Muscle layer of duodenum (tissue), 2 donors: ENCODE data around the gene THAP7.

ENCODE experiments used
- H3K27ac ChIP-seq: one replicate; pipeline ENCODE4 v1.7.0; 2013; ENCODE audit warnings: mild to moderate bottlenecking, low read length
- H3K27me3 ChIP-seq: one replicate; pipeline ENCODE4 v1.7.0; 2013; ENCODE audit warnings: low read depth, mild to moderate bottlenecking, control low read depth, low read length
- H3K36me3 ChIP-seq, 2 donors: one replicate each; pipeline ENCODE4 v1.7.0; 2013; ENCODE audit warnings: low read length in 2 of 2, control low read depth in 1 of 2, mild to moderate bottlenecking in 1 of 2; ENCODE audit not compliant: insufficient read depth in 2 of 2, control insufficient read depth in 1 of 2
- H3K4me1 ChIP-seq, 2 donors: one replicate each; pipeline ENCODE4 v1.7.0; 2013; ENCODE audit warnings: low read length in 2 of 2, mild to moderate bottlenecking in 2 of 2, control low read depth in 1 of 2, moderate library complexity in 1 of 2; ENCODE audit not compliant: insufficient read depth in 2 of 2, control insufficient read depth in 1 of 2
- H3K4me3 ChIP-seq, 2 donors: one replicate each; pipeline ENCODE4 v1.7.0; 2013; ENCODE audit warnings: low read length in 2 of 2, low read depth in 1 of 2, mild to moderate bottlenecking in 1 of 2
- H3K9me3 ChIP-seq, 2 donors: one replicate each; pipeline ENCODE4 v1.7.0; 2013; ENCODE audit warnings: low read length in 2 of 2, control low read depth in 1 of 2, mild to moderate bottlenecking in 1 of 2; ENCODE audit not compliant: control insufficient read depth in 1 of 2
- donor health status: healthy.

The THAP7 gene

GRCh38 chr22:21003782-21004181, 1.9 kb upstream of the THAP7 start:
- no peak overlapping the region for H3K4me3 ChIP-seq
- no peaks in the 10 kb centered on the region for H3K9me3 ChIP-seq
- H3K36me3 ChIP-seq, result peaks cover 0 to 28% of the 10 kb centered on the region in 2 donors
- no peaks in the 10 kb centered on the region for H3K27me3 ChIP-seq
- H3K27ac ChIP-seq, result peak overlapping the region; percentile 31
- peaks cover 18 to 32% of the 10 kb centered on the region in 2 donors for H3K4me1 ChIP-seq

DNA sequence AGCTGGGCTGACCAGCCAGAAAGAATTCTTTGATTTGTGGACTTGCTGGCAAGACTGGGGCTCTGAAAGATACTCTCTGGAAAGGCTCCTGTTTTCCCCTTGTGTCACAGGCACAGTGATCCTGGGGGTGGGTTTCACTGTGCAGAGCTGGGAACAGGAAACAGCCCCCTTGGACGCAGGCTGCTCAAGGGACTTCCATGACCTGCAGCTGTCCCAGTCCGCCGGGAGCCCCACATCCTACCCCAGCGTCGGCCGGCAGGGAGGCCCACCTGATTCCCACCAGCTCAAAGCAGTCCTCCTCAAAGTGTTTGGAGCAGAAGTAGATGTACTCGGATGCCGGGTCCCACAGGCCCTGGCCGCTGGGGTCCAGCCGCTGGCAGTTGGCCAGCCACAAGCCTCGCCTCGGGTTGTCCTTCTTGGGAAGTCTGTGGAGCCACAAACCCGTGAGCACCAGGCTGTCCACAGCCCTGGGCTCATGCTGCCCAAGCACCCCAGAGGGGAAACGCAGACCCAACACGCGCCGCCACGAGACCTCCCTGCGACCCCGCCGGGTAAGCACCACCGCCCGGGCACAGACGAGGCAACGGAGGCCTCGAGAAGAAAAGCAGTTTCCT, 824 bp downstream of the THAP7 start:
- no peaks in the 10 kb centered on the region for H3K9me3 ChIP-seq
- H3K4me1 ChIP-seq, result peaks cover 18 to 32% of the 10 kb centered on the region in 2 donors
- no peaks in the 10 kb centered on the region for H3K27me3 ChIP-seq
- H3K4me3 ChIP-seq, result peak overlapping the region; percentile 79 to 90
- peaks cover 2 to 54% of the 10 kb centered on the region in 2 donors for H3K36me3 ChIP-seq
- peak overlapping the region; percentile 93 for H3K27ac ChIP-seq

GRCh38 chr22:21000207-21000986, 1.5 kb downstream of the THAP7 start:
- Histone ChIP-seq H3K36me3 (peaks cover 5 to 61% of the 10 kb centered on the region in 2 donors), H3K27me3 (no peaks in the 10 kb centered on the region), H3K4me1 (peaks cover 18 to 32% of the 10 kb centered on the region in 2 donors), H3K9me3 (no peaks in the 10 kb centered on the region), H3K4me3 (peak overlapping the region; percentile 79 to 90), H3K27ac (peak overlapping the region; percentile 93)

DNA sequence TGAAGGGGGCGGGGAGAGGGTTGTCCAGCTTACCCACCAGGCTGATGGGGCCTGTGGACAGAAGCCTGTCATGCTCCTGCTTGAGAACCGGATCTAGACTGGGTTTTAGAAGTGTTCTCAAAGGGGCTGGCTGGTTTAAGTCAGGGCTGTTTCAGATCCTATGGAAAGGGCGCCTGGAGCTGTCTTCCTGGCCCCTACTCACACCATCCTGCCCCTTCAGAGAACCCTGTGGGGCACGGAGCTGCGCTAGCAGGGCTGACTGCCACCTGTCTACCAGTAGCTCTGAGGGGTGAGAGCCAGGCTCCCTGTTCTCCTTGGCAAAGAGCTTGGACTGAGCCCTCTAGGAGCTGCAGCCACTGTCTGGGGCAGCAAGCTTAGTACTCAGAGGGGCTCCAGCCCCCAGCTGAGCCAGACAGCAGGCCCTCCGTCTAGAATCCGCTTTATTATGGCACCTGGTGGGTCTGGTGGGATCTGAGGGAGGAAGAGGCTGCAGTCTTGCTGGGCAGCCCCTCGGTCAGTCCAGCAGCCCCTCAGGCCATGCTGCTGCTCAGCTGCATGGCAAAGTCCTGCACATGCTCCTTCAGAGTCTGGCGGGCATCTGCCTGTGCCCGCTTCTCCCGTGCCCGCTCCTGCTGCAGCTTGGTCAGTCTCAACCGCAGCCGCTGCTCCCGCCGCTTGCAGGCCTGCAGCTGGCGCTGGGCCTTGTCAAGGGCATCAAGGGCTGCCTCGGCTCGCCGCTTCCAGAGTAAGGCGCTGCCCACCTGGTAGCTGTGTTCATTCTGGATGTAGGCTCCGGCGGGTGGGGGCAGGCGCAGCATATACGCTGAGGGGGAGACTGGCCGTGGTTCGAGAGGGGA, 2.3 kb downstream of the THAP7 start:
- Histone ChIP-seq H3K27me3 (no peaks in the 10 kb centered on the region), H3K4me1 (peaks cover 18 to 32% of the 10 kb centered on the region in 2 donors), H3K4me3 (peak overlapping the region in 1 of 2 donors; percentile 90), H3K36me3 (peaks cover 5 to 69% of the 10 kb centered on the region in 2 donors), H3K27ac (no peak overlapping the region), H3K9me3 (no peaks in the 10 kb centered on the region)

GRCh38 chr22:20998411-20999336, 3.2 kb downstream of the THAP7 start:
- Histone ChIP-seq H3K27ac (no peak overlapping the region), H3K36me3 (peaks cover 5 to 78% of the 10 kb centered on the region in 2 donors), H3K27me3 (no peaks in the 10 kb centered on the region), H3K9me3 (no peaks in the 10 kb centered on the region), H3K4me1 (peaks cover 16 to 29% of the 10 kb centered on the region in 2 donors), H3K4me3 (no peak overlapping the region)

DNA sequence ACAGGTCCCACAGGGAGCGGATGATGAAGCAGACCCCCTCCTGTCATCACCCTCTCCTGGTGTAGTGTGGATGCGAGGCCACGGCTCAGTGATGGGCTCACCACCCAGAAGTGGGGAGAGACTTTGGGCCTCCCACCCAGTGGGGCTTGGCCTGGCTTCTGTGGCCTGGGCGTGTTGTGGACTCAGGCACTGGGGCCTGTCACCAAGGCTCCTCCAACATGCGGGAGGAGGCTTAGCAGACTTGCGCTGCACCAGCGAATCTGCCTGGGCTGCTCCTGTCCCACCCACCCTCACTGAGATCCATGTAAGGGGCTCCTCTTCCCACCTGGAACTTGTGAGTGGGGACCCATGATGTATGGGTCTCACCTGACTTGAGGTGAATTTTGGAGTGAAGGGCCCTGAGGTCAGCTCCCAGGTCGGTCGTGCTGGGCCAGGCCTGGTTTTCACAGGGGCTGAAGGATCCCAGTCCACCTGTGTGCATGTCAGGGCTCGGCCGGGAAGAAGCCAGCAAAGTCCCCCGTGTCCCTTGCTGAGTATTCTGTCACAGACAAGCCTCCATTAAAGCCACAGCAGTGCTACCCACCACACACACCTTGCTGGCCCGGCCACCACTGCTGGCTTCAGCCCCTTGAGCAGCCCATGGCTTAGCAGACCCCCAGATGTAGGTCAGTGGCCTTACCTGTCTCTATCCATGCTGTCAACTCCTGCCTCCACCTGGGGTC, 4.2 kb downstream of the THAP7 start:
- Histone ChIP-seq H3K27ac (no peak overlapping the region), H3K36me3 (peaks cover 5 to 85% of the 10 kb centered on the region in 2 donors), H3K4me3 (no peak overlapping the region), H3K4me1 (peaks cover 9 to 19% of the 10 kb centered on the region in 2 donors), H3K27me3 (no peaks in the 10 kb centered on the region), H3K9me3 (no peaks in the 10 kb centered on the region)

DNA sequence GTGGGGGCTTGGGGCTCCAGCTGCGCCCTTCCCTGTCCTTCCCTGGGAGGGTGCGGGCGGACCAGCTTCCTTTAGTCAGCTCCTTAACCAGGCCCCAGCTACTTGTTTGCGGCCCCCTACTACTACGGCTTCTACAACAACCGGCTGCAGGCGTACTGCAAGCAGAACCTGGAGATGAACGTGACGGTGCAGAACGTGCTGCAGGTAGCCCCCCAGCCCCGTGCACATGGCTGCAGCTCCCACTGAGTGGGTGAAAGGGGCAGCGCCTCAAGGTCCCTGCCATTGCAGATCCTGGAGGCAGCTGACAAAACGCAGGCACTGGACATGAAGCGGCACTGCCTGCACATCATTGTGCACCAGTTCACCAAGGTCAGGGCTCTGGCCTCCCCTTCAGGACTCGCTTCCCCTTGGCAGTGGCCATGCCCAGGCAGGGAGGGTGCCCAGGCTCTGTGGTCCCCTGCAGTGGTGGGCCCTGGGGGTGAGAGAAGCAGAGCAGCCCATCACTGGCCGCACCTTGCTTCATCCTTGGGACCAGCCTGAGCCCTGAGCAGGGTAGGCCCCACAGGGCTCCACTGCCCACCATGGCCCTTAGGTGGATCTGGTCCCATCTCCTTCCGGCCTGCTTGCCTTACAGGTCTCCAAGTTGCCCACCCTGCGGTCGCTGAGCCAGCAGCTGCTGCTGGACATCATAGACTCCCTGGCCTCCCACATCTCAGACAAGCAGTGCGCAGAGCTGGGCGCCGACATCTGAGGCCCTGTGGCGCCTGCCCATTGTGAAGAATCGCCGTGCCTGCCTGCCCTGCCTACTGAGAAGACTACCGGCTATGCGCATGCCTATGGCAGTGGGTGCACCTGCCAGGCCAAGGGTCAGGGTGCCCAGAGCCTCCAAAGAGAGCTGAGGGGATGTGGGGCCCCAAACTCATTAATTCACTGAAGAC, 5.1 kb downstream of the THAP7 start:
- Histone ChIP-seq H3K27ac (no peak overlapping the region), H3K9me3 (no peaks in the 10 kb centered on the region), H3K27me3 (no peaks in the 10 kb centered on the region), H3K4me1 (peaks cover 9 to 19% of the 10 kb centered on the region in 2 donors), H3K36me3 (peaks cover 12 to 89% of the 10 kb centered on the region in 2 donors), H3K4me3 (no peak overlapping the region)

DNA sequence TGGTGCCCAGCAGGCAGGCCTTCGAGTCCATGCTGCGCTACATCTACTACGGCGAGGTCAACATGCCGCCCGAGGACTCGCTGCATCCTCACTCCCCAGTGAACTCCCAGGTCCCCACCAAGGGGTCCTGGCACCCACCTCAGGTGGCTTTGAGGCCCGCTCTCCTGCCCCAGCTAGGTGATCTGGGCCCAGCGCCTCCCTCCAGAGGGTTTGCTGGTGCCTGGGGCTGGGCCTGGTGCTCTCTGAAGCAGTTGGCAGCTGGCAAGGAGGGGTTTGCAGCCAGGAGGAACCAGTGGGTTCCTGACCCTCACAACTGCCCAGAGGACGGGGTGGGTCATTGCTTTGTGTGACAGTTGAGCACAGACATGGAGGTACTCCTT, 5.9 kb downstream of the THAP7 start:
- Histone ChIP-seq H3K27ac (no peak overlapping the region), H3K4me1 (peaks cover 9 to 16% of the 10 kb centered on the region in 2 donors), H3K36me3 (peaks cover 12 to 91% of the 10 kb centered on the region in 2 donors), H3K4me3 (no peak overlapping the region), H3K27me3 (no peaks in the 10 kb centered on the region), H3K9me3 (no peaks in the 10 kb centered on the region)

DNA sequence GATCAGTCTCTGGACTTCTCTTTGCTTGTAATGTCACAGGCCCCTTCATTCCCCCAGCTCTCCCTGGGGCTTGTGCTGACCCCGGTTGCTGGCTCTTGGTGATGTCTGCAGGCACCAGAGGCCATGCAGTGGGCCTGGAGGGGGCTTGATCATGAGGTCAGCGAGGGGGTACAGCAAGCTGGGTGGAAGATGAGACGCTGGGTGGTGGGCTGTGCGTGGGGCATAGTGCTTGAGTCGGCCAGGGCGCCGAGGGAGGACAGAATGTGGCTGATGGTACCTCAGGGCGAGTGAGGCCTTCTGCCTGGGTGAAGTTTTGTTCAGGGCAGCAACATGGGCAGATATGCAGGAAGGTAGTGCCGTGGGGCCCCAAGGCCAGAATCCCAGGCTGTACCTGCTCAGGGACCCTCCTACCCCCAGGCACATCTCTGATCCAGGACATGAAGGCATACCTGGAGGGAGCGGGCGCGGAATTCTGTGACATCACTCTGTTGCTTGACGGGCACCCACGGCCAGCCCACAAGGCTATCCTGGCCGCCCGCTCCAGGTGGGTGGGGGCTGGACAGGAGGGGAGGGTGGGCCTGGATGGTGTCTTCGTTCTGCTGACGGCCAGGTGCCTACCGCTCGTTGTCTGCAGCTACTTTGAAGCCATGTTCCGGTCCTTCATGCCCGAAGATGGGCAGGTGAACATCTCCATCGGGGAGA, 6.4 kb downstream of the THAP7 start:
- Histone ChIP-seq H3K9me3 (no peaks in the 10 kb centered on the region), H3K27ac (no peak overlapping the region), H3K4me3 (no peak overlapping the region), H3K36me3 (peaks cover 14 to 95% of the 10 kb centered on the region in 2 donors), H3K4me1 (peaks cover 3 to 11% of the 10 kb centered on the region in 2 donors), H3K27me3 (no peaks in the 10 kb centered on the region)
